Stimulated activated naive B cell treated with anti-CD40 and anti-IgM and Interleukin-4, amounts not matched to agents 10 μg/mL and 1 μg/mL and 100 μg/mL, for 72 hours (primary cell): ENCODE measurements around the gene STRBP.

Experiments
- ATAC-seq, 2 donors: fragments of 150-1000 bp; cut with Tn5 transposase; replicated peaks; 2 replicates each; pipeline ENCODE4 v1.10.0; 2021; ENCODE audit warnings: moderate library complexity in 1 of 2
- DNase-seq: peaks from one replicate; pipeline ENCODE4 v3.0.0; 2021
- H3K27ac Mint-ChIP-seq: one replicate; pipeline ENCODE4 v1.8.0; 2022; ENCODE audit warnings: mild to moderate bottlenecking, mixed read lengths
- H3K27me3 Mint-ChIP-seq, 2 donors: one replicate each; pipeline ENCODE4 v1.8.0; 2022; ENCODE audit warnings: mixed read lengths in 2 of 2
- H3K36me3 Mint-ChIP-seq, 2 donors: one replicate each; pipeline ENCODE4 v1.8.0; 2022; ENCODE audit warnings: mixed read lengths in 2 of 2, mild to moderate bottlenecking in 1 of 2
- H3K4me1 Mint-ChIP-seq, 2 donors: one replicate each; pipeline ENCODE4 v1.8.0; 2022; ENCODE audit warnings: mixed read lengths in 2 of 2, mild to moderate bottlenecking in 1 of 2
- H3K4me3 Mint-ChIP-seq, 2 donors: one replicate each; pipeline ENCODE4 v1.8.0; 2022; ENCODE audit warnings: mild to moderate bottlenecking in 2 of 2, mixed read lengths in 2 of 2, moderate library complexity in 1 of 2
- H3K9me3 Mint-ChIP-seq, 2 donors: one replicate each; pipeline ENCODE4 v1.8.0; 2022; ENCODE audit warnings: mixed read lengths in 2 of 2, mild to moderate bottlenecking in 1 of 2

STRBP gene

GRCh38 chr9:123093141-123093540 is 175.2 kb downstream of the STRBP start:
- no peaks in the 10 kb centered on the region for H3K9me3 Mint-ChIP-seq
- peak overlapping the region; percentile 60 for H3K27ac Mint-ChIP-seq
- DNase-seq = no peak
- peaks cover 43 to 72% of the 10 kb centered on the region in 2 donors for H3K36me3 Mint-ChIP-seq
- no peak for ATAC-seq
- peaks cover 50 to 93% of the 10 kb centered on the region in 2 donors for H3K4me1 Mint-ChIP-seq
- no peaks in the 10 kb centered on the region for H3K27me3 Mint-ChIP-seq
- H3K4me3 Mint-ChIP-seq = no peak overlapping the region

- peaks cover 39 to 68% of the 10 kb centered on the region in 2 donors for H3K36me3 Mint-ChIP-seq
- H3K4me3 Mint-ChIP-seq = no peak overlapping the region
- ATAC-seq = no peak
- no peaks in the 10 kb centered on the region for H3K9me3 Mint-ChIP-seq
- no peak overlapping the region for H3K27ac Mint-ChIP-seq
- no peak for DNase-seq
- peaks cover 37 to 77% of the 10 kb centered on the region in 2 donors for H3K4me1 Mint-ChIP-seq
- H3K27me3 Mint-ChIP-seq = no peaks in the 10 kb centered on the region
Observed at GRCh38 chr9:123091459-123091858, 176.9 kb downstream of the STRBP start.

- Mint-ChIP-seq H3K27me3 (no peaks in the 10 kb centered on the region), H3K36me3 (peaks cover 40 to 68% of the 10 kb centered on the region in 2 donors), H3K9me3 (no peaks in the 10 kb centered on the region), H3K4me1 (peaks cover 36 to 77% of the 10 kb centered on the region in 2 donors), H3K27ac (no peak overlapping the region), H3K4me3 (no peak overlapping the region)
- DNase-seq = no peak
- no peak for ATAC-seq
Observed at GRCh38 chr9:123090956-123091355, 177.4 kb downstream of the STRBP start.

GRCh38 chr9:123090198-123090896 is 178.0 kb downstream of the STRBP start:
- no peak overlapping the region for H3K4me3 Mint-ChIP-seq
- no peaks in the 10 kb centered on the region for H3K27me3 Mint-ChIP-seq
- ATAC-seq (no peak), DNase-seq (no peak)
- no peaks in the 10 kb centered on the region for H3K9me3 Mint-ChIP-seq
- peaks cover 37 to 76% of the 10 kb centered on the region in 2 donors for H3K4me1 Mint-ChIP-seq
- peak overlapping the region; percentile 37 for H3K27ac Mint-ChIP-seq
- H3K36me3 Mint-ChIP-seq = peaks cover 40 to 68% of the 10 kb centered on the region in 2 donors

- Mint-ChIP-seq H3K4me1 (peaks cover 36 to 76% of the 10 kb centered on the region in 2 donors), H3K9me3 (no peaks in the 10 kb centered on the region), H3K4me3 (no peak overlapping the region), H3K36me3 (peaks cover 37 to 67% of the 10 kb centered on the region in 2 donors), H3K27me3 (no peaks in the 10 kb centered on the region), H3K27ac (peak overlapping the region; percentile 37)
- DNase-seq (no peak), ATAC-seq (no peak)
Observed at GRCh38 chr9:123089790-123090189, 178.6 kb downstream of the STRBP start.

- DNase-seq = no peak
- H3K4me1 Mint-ChIP-seq = peaks cover 36 to 72% of the 10 kb centered on the region in 2 donors
- H3K4me3 Mint-ChIP-seq = no peak overlapping the region
- peak overlapping the region; percentile 10 for H3K27ac Mint-ChIP-seq
- no peaks in the 10 kb centered on the region for H3K27me3 Mint-ChIP-seq
- H3K36me3 Mint-ChIP-seq = peaks cover 37 to 68% of the 10 kb centered on the region in 2 donors
- ATAC-seq = no peak
- no peaks in the 10 kb centered on the region for H3K9me3 Mint-ChIP-seq
Observed at GRCh38 chr9:123089040-123089439, 179.3 kb downstream of the STRBP start.

GRCh38 chr9:123087359-123087888 is 181.0 kb downstream of the STRBP start:
- no peaks in the 10 kb centered on the region for H3K27me3 Mint-ChIP-seq
- peaks cover 34 to 63% of the 10 kb centered on the region in 2 donors for H3K36me3 Mint-ChIP-seq
- H3K4me3 Mint-ChIP-seq = no peak overlapping the region
- ATAC-seq (no peak), DNase-seq (no peak)
- peaks cover 24 to 57% of the 10 kb centered on the region in 2 donors for H3K4me1 Mint-ChIP-seq
- H3K27ac Mint-ChIP-seq = no peak overlapping the region
- no peaks in the 10 kb centered on the region for H3K9me3 Mint-ChIP-seq

GRCh38 chr9:123085916-123086315 is 182.5 kb downstream of the STRBP start:
- ATAC-seq = no peak
- Mint-ChIP-seq H3K27ac (peak overlapping the region; percentile 69), H3K36me3 (peaks cover 32 to 72% of the 10 kb centered on the region in 2 donors), H3K27me3 (no peaks in the 10 kb centered on the region), H3K4me3 (no peak overlapping the region), H3K9me3 (no peaks in the 10 kb centered on the region), H3K4me1 (peaks cover 23 to 52% of the 10 kb centered on the region in 2 donors)
- DNase-seq = no peak

GRCh38 chr9:123084256-123084655 is 184.1 kb downstream of the STRBP start:
- peaks cover 32 to 74% of the 10 kb centered on the region in 2 donors for H3K36me3 Mint-ChIP-seq
- no peak for DNase-seq

GRCh38 chr9:123083680-123084079 is 184.7 kb downstream of the STRBP start:
- Mint-ChIP-seq H3K27ac (no peak overlapping the region), H3K4me3 (no peak overlapping the region), H3K9me3 (no peaks in the 10 kb centered on the region), H3K4me1 (peaks cover 21 to 32% of the 10 kb centered on the region in 2 donors), H3K36me3 (peaks cover 36 to 75% of the 10 kb centered on the region in 2 donors), H3K27me3 (no peaks in the 10 kb centered on the region)
- ATAC-seq (no peak), DNase-seq (no peak)

More at GRCh38 chr9:123084256-123084655, 184.1 kb downstream of the STRBP start:
- no peak for ATAC-seq
- Mint-ChIP-seq H3K4me3 (no peak overlapping the region), H3K9me3 (no peaks in the 10 kb centered on the region), H3K27me3 (no peaks in the 10 kb centered on the region), H3K27ac (no peak overlapping the region), H3K4me1 (peaks cover 24 to 37% of the 10 kb centered on the region in 2 donors)

- ATAC-seq (peak; percentile 59 to 72), DNase-seq (no peak)
- Mint-ChIP-seq H3K9me3 (no peaks in the 10 kb centered on the region), H3K4me3 (no peak overlapping the region), H3K27ac (peak overlapping the region; percentile 82), H3K27me3 (no peaks in the 10 kb centered on the region), H3K36me3 (peaks cover 39 to 64% of the 10 kb centered on the region in 2 donors), H3K4me1 (peaks cover 19 to 27% of the 10 kb centered on the region in 2 donors)
Observed at GRCh38 chr9:123081824-123082223, 186.6 kb downstream of the STRBP start.

- H3K27ac Mint-ChIP-seq = peak overlapping the region; percentile 47
- ATAC-seq = peak; percentile 56 to 68
- H3K36me3 Mint-ChIP-seq = peaks cover 31 to 52% of the 10 kb centered on the region in 2 donors
- no peak overlapping the region for H3K4me3 Mint-ChIP-seq
- no peak for DNase-seq
- no peaks in the 10 kb centered on the region for H3K9me3 Mint-ChIP-seq
- peaks cover 14 to 18% of the 10 kb centered on the region in 2 donors for H3K4me1 Mint-ChIP-seq
- H3K27me3 Mint-ChIP-seq = no peaks in the 10 kb centered on the region
Observed at GRCh38 chr9:123080444-123080843, 187.9 kb downstream of the STRBP start.

GRCh38 chr9:123074628-123075027 is 193.8 kb downstream of the STRBP start:
- DNase-seq (no peak), ATAC-seq (no peak)
- H3K36me3 Mint-ChIP-seq = peaks cover 28 to 47% of the 10 kb centered on the region in 2 donors
- H3K9me3 Mint-ChIP-seq = no peaks in the 10 kb centered on the region
- no peak overlapping the region for H3K4me3 Mint-ChIP-seq
- H3K4me1 Mint-ChIP-seq = peaks cover 8 to 13% of the 10 kb centered on the region in 2 donors
- no peak overlapping the region for H3K27ac Mint-ChIP-seq
- no peaks in the 10 kb centered on the region for H3K27me3 Mint-ChIP-seq

GRCh38 chr9:123073991-123074422 is 194.4 kb downstream of the STRBP start:
- peaks cover 7 to 18% of the 10 kb centered on the region in 2 donors for H3K4me1 Mint-ChIP-seq
- peaks cover 26 to 46% of the 10 kb centered on the region in 2 donors for H3K36me3 Mint-ChIP-seq
- no peak for DNase-seq
- H3K4me3 Mint-ChIP-seq = no peak overlapping the region
- H3K9me3 Mint-ChIP-seq = no peaks in the 10 kb centered on the region
- ATAC-seq = no peak
- no peaks in the 10 kb centered on the region for H3K27me3 Mint-ChIP-seq
- H3K27ac Mint-ChIP-seq = no peak overlapping the region

GRCh38 chr9:123073441-123073840 is 194.9 kb downstream of the STRBP start:
- Mint-ChIP-seq H3K27ac (no peak overlapping the region), H3K27me3 (no peaks in the 10 kb centered on the region), H3K4me1 (peaks cover 9 to 23% of the 10 kb centered on the region in 2 donors), H3K4me3 (no peak overlapping the region), H3K9me3 (no peaks in the 10 kb centered on the region), H3K36me3 (peaks cover 20 to 45% of the 10 kb centered on the region in 2 donors)
- ATAC-seq = no peak
- no peak for DNase-seq
